BJ (cell line): Measurements from ENCODE around the gene HSPB8. TPM values are rescaled to one million over a fixed set of nuclear protein-coding genes. Genes with fewer than 3 reads are reported as not detected.

Experiments
- CTCF ChIA-PET: fragments of 350-600 bp; formaldehyde crosslinking; extraction: SDS; loops from one replicate; lab custom pipeline; 2021; ENCODE audit warnings: antibody characterized with exemption, inconsistent platforms; lab: Yijun Ruan, JAX
- POLR2A ChIA-PET: fragments of 300-600 bp; sonication (Branson Sonifier 250); formaldehyde crosslinking; extraction: SDS; loops from one replicate; lab custom pipeline; 2021; ENCODE audit warnings: antibody characterized with exemption; lab: Charles Lee
- DNase-seq: peaks from one replicate; pipeline ENCODE4 v3.0.0-alpha.2; 2011; ENCODE audit warnings: low read depth
- H3K27me3 ChIP-seq: 2 replicates; pipeline ENCODE4 v1.6.0; 2011; ENCODE audit warnings: low read length; ENCODE audit not compliant: control insufficient read depth, insufficient read depth
- H3K36me3 ChIP-seq: 2 replicates; pipeline ENCODE4 v1.5.1; 2011; ENCODE audit warnings: low read length; ENCODE audit not compliant: control insufficient read depth, insufficient read depth
- H3K4me3 ChIP-seq: 2 replicates; pipeline ENCODE4 v1.5.1; 2011; ENCODE audit warnings: low read depth, mild to moderate bottlenecking, control low read depth, low read length
- polyA plus RNA-seq: library from polyadenylated mRNA; depleted of rRNA; stranded (reverse); fragments of >200 nt; gene quantifications from 2 replicates; pipeline ENCODE4 v1.2.3, GENCODE V29; 2011
- TF ChIP-seq, protein P1 (sequence below): IDR thresholded peaks from 2 replicates; pipeline ENCODE4 v1.5.1; 2011; ENCODE audit warnings: low read depth, mild to moderate bottlenecking, control low read depth, inconsistent platforms, low read length, moderate library complexity; ENCODE audit not compliant: insufficient read depth

HSPB8 gene
- polyA plus RNA-seq, 1 experiment, result 19.3 TPM

GRCh38 chr12:119157978-119158377 is 20.8 kb upstream of the HSPB8 start:
- no peak overlapping the region for H3K4me3 ChIP-seq
- CTCF ChIA-PET, result no interaction called here

GRCh38 chr12:119158402-119158801 is 20.3 kb upstream of the HSPB8 start:
- ChIA-PET CTCF (no interaction called here), POLR2A (no interaction called here)
- DNase-seq, result no peak
- 0 out of 2 replicates have a peak, but pooled peaks cover 2% of the 10 kb centered on the region for H3K27me3 ChIP-seq
- TF ChIP-seq, protein P1, sequence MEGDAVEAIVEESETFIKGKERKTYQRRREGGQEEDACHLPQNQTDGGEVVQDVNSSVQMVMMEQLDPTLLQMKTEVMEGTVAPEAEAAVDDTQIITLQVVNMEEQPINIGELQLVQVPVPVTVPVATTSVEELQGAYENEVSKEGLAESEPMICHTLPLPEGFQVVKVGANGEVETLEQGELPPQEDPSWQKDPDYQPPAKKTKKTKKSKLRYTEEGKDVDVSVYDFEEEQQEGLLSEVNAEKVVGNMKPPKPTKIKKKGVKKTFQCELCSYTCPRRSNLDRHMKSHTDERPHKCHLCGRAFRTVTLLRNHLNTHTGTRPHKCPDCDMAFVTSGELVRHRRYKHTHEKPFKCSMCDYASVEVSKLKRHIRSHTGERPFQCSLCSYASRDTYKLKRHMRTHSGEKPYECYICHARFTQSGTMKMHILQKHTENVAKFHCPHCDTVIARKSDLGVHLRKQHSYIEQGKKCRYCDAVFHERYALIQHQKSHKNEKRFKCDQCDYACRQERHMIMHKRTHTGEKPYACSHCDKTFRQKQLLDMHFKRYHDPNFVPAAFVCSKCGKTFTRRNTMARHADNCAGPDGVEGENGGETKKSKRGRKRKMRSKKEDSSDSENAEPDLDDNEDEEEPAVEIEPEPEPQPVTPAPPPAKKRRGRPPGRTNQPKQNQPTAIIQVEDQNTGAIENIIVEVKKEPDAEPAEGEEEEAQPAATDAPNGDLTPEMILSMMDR, result no peak
- no peaks in the 10 kb centered on the region for H3K36me3 ChIP-seq
- no peak overlapping the region for H3K4me3 ChIP-seq

More at GRCh38 chr12:119157978-119158377, 20.8 kb upstream of the HSPB8 start:
- POLR2A ChIA-PET, result no interaction called here
- 0 out of 2 replicates have a peak, but pooled peaks cover 2% of the 10 kb centered on the region for H3K27me3 ChIP-seq
- no peaks in the 10 kb centered on the region for H3K36me3 ChIP-seq
- DNase-seq, result no peak
- TF ChIP-seq, protein P1, result no peak

DNA sequence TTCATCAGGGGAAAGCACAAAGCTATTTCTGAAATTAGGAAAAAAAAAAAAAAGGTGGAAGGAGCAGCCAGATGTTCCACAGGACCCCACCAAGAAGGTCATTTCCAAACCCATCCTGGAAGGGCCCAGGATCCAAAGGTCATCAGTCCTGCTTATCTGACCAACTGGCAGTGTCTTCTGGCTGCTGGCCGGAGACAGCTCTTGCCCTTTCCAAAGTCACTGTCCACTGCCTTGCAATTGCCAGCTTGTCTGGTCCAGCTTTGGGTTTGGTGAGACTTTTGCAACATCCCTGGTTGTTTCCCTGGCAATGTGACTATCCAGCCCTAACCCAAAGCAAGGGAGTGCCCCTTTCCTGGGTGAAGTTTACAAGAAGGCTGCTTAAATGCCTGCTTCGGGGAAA is 18.9 kb upstream of the HSPB8 start:
- DNase-seq, result no peak
- H3K27me3 ChIP-seq, result 0 out of 2 replicates have a peak, but pooled peaks cover 2% of the 10 kb centered on the region
- ChIA-PET CTCF (no interaction called here), POLR2A (no interaction called here)
- H3K4me3 ChIP-seq, result no peak overlapping the region
- TF ChIP-seq, protein P1, result no peak
- H3K36me3 ChIP-seq, result no peaks in the 10 kb centered on the region

DNA sequence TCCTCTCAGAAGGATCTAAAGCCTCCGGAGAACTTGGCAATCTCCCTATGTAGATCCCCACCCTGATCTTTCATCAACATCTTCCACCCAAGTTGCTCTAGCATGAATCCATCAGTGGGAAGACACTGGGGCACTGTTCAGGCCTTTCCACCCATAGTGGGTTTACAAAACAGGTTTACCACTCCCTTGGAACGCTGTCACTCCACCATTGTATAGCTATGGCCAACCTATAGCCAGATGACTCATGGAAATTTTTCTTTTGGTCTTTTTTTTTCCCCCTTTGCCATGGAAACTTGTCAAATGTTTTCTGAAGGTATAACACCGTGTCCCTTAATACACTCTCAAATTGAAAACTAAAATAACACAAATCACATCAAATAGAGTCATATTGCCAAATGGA is 10.8 kb upstream of the HSPB8 start:
- H3K4me3 ChIP-seq, result no peak overlapping the region
- H3K27me3 ChIP-seq, result 0 out of 2 replicates have a peak, but pooled peaks cover 2% of the 10 kb centered on the region
- ChIA-PET CTCF (interaction anchor here (0.6 kb wide), 1 partner anchor 1533 kb away, joined by 3 read pairs; no protein-coding TSS in a partner anchor), POLR2A (no interaction called here)
- no peaks in the 10 kb centered on the region for H3K36me3 ChIP-seq
- no peak for DNase-seq
- TF ChIP-seq, protein P1, result no peak

- CTCF ChIA-PET, result no interaction called here
- 0 out of 2 replicates have a peak, but pooled peaks cover 2% of the 10 kb centered on the region for H3K27me3 ChIP-seq
- H3K4me3 ChIP-seq, result no peak overlapping the region
- DNase-seq, result no peak
- POLR2A ChIA-PET, result no interaction called here
- TF ChIP-seq, protein P1, result no peak
- H3K36me3 ChIP-seq, result no peaks in the 10 kb centered on the region
Observed at GRCh38 chr12:119168721-119169120, 10.0 kb upstream of the HSPB8 start.
